HepG2 (cell line): Measurements from ENCODE around the gene CACHD1. TPM values are rescaled to one million over a fixed set of nuclear protein-coding genes. Genes with fewer than 3 reads are reported as not detected.

ENCODE experiments used
- ATAC-seq: fragments of 200-7000 bp; cut with Tn5 transposase; 3 replicates; pipeline ENCODE4 v1.9.1; 2020; ENCODE audit warnings: mild to moderate bottlenecking, moderate library complexity
- BruUV-seq: library from RNA; stranded (reverse); fragments of 400-500 nt; replicated peaks from 2 replicates; lab custom pipeline; 2021; lab: Mats Ljungman, UMichigan
- CTCF ChIA-PET: fragments of 300-600 bp; formaldehyde crosslinking; extraction: SDS; loops from one replicate; lab custom pipeline; 2021; ENCODE audit warnings: low total read pairs, inconsistent platforms, low intra/inter-chr PET ratio; lab: Yijun Ruan, JAX
- POLR2A ChIA-PET: fragments of 350-600 bp; sonication (Branson Sonifier 250); formaldehyde crosslinking; loops from one replicate; lab custom pipeline; 2020; ENCODE audit warnings: antibody characterized with exemption, inconsistent platforms; lab: Yijun Ruan, JAX
- DNase-seq: peaks from one replicate; pipeline ENCODE4 v3.0.0-alpha.2; 2015; ENCODE audit warnings: low spot score
- FAIRE-seq: peaks from 3 replicates; lab custom pipeline; 2011; peaks lifted over from hg19 to GRCh38; lab: Jason Lieb, UNC
- H2AFZ ChIP-seq: one replicate; pipeline ENCODE4 v1.6.1; 2011; ENCODE audit warnings: low read length, inconsistent platforms
- H3K27ac ChIP-seq: fragments of 300-600 bp; 3 replicates; pipeline ENCODE4 v1.8.0; 2011; ENCODE audit warnings: mixed run types, mild to moderate bottlenecking, mixed read lengths, low read length, inconsistent platforms; ENCODE audit not compliant: insufficient read depth; ENCODE audit errors: extremely low read length
- H3K27me3 ChIP-seq, 2 experiments: fragments of 200-600 bp in 1 of 2; 2 replicates in 1 of 2; 3 replicates in 1 of 2; pipeline versions ENCODE4 v1.6.0 to v1.8.0; 2011; ENCODE audit warnings: low read length in 2 of 2, mild to moderate bottlenecking in 2 of 2, moderate library complexity in 2 of 2, inconsistent platforms in 1 of 2; ENCODE audit not compliant: insufficient read depth in 2 of 2, control insufficient read depth in 1 of 2
- H3K36me3 ChIP-seq, 2 experiments: fragments of 200-600 bp in 1 of 2; replicated peaks in 1 of 2; 2 replicates in 1 of 2; 3 replicates in 1 of 2; pipeline versions ENCODE4 v1.5.1 to v1.8.0; 2011; ENCODE audit warnings: low read length in 2 of 2, inconsistent platforms in 1 of 2; ENCODE audit not compliant: insufficient read depth in 2 of 2, control insufficient read depth in 1 of 2
- H3K4me1 ChIP-seq: 2 replicates; pipeline ENCODE4 v1.5.1; 2012; ENCODE audit warnings: low read length, inconsistent platforms; ENCODE audit not compliant: insufficient read depth
- H3K4me2 ChIP-seq: 2 replicates; pipeline ENCODE4 v1.6.0; 2011; ENCODE audit warnings: low read depth, low read length, inconsistent platforms
- H3K4me3 ChIP-seq, 3 experiments: fragments of 200-600 bp in 1 of 3; sonication (generic), shearing (Covaris generic) in 1 of 3; replicated peaks in 1 of 3; 2 replicates each; pipeline ENCODE4 v1.5.1; 2011 to 2016; ENCODE audit warnings: low read length in 3 of 3, inconsistent platforms in 2 of 3, low read depth in 2 of 3, mild to moderate bottlenecking in 2 of 3, control low read depth in 1 of 3, mixed read lengths in 1 of 3; ENCODE audit not compliant: insufficient read depth in 1 of 3
- H3K79me2 ChIP-seq: one replicate; pipeline ENCODE4 v1.6.1; 2011; ENCODE audit warnings: low read length, inconsistent platforms; ENCODE audit not compliant: insufficient read depth
- H3K9ac ChIP-seq: 2 replicates; pipeline ENCODE4 v1.6.0; 2011; ENCODE audit warnings: mild to moderate bottlenecking, low read depth, low read length, inconsistent platforms; ENCODE audit not compliant: insufficient read depth
- H3K9me3 ChIP-seq: 2 replicates; pipeline ENCODE4 v1.5.1; 2012; ENCODE audit warnings: mild to moderate bottlenecking, low read length
- H4K20me1 ChIP-seq: 2 replicates; pipeline ENCODE4 v1.6.0; 2011; ENCODE audit warnings: inconsistent platforms, mild to moderate bottlenecking, low read length, moderate library complexity; ENCODE audit not compliant: insufficient read depth
- ELF3 ChIP-seq: IDR thresholded peaks from 2 replicates; pipeline ENCODE4 v1.6.1; 2016; ENCODE audit warnings: missing genetic modification reagents, missing compliant biosample characterization
- FOXM1 ChIP-seq: sonication (generic); formaldehyde crosslinking; IDR thresholded peaks from 2 replicates; pipeline ENCODE4 v1.5.0; 2020; ENCODE audit warnings: missing genetic modification reagents
- HDAC1 ChIP-seq: sonication (generic); formaldehyde crosslinking; IDR thresholded peaks from 2 replicates; pipeline ENCODE4 v1.5.1; 2020; ENCODE audit warnings: mild to moderate bottlenecking, missing genetic modification reagents
- JARID2 ChIP-seq: sonication (generic); formaldehyde crosslinking; IDR thresholded peaks from 2 replicates; pipeline ENCODE4 v1.8.1; 2023; ENCODE audit warnings: missing genetic modification reagents, inconsistent platforms; ENCODE audit not compliant: insufficient replicate concordance
- MTF2 ChIP-seq: sonication (generic); formaldehyde crosslinking; IDR thresholded peaks from 2 replicates; pipeline ENCODE4 v1.5.0; 2020; ENCODE audit warnings: missing genetic modification reagents, borderline replicate concordance
- SPEN ChIP-seq: sonication (generic); formaldehyde crosslinking; IDR thresholded peaks from 2 replicates; pipeline ENCODE4 v1.5.1; 2020; ENCODE audit warnings: low read depth, mild to moderate bottlenecking, missing genetic modification reagents
- SRY ChIP-seq: sonication (generic); formaldehyde crosslinking; IDR thresholded peaks from 2 replicates; pipeline ENCODE4 v1.8.0; 2022; ENCODE audit warnings: mild to moderate bottlenecking, missing genetic modification reagents
- TOE1 ChIP-seq: sonication (generic); formaldehyde crosslinking; IDR thresholded peaks from 2 replicates; pipeline ENCODE4 v1.4.0; 2020; ENCODE audit warnings: mild to moderate bottlenecking, missing genetic modification reagents
- ZNF10 ChIP-seq: sonication (generic); formaldehyde crosslinking; IDR thresholded peaks from 2 replicates; pipeline ENCODE4 v1.4.0; 2020; ENCODE audit warnings: mild to moderate bottlenecking, low read depth, missing genetic modification reagents, borderline replicate concordance
- ZNF282 ChIP-seq: fragments of 450-650 bp; IDR thresholded peaks from 2 replicates; pipeline ENCODE4 v1.6.1; 2018; ENCODE audit not compliant: partially characterized antibody
- ZNF326 ChIP-seq: sonication (generic); formaldehyde crosslinking; IDR thresholded peaks from 2 replicates; pipeline ENCODE4 v1.4.0; 2020; ENCODE audit warnings: missing genetic modification reagents, borderline replicate concordance
- ZNF354B ChIP-seq: sonication (generic); formaldehyde crosslinking; IDR thresholded peaks from 2 replicates; pipeline ENCODE4 v1.8.0; 2022; ENCODE audit warnings: mild to moderate bottlenecking, missing genetic modification reagents
- ZNF543 ChIP-seq: sonication (generic); formaldehyde crosslinking; IDR thresholded peaks from 2 replicates; pipeline ENCODE4 v1.4.0; 2020; ENCODE audit warnings: mild to moderate bottlenecking, missing genetic modification reagents
- ZZZ3 ChIP-seq: sonication (generic); formaldehyde crosslinking; IDR thresholded peaks from 2 replicates; pipeline ENCODE4 v1.4.0; 2020; ENCODE audit warnings: missing genetic modification reagents, mild to moderate bottlenecking, borderline replicate concordance
- WGBS: methylation state at CpG from one replicate; pipeline ENCODE4 v1.1.6; 2017; ENCODE audit warnings: low lambda C conversion rate; 5-methylcytosine and 5-hydroxymethylcytosine counted together
- in situ Hi-C: cut with HindIII; loops from 2 replicates; pipeline ENCODE4 v1.10.0; 2017; ENCODE audit warnings: low pct_unique_long_range_greater_than_20kb; ENCODE audit not compliant: extremely low pct_ligation_motif_present
- intact Hi-C: fragments of 100-400 bp; cut with micrococcal nuclease; formaldehyde crosslinking; loops from one replicate; pipeline ENCODE4 v1.10.0; 2022; ENCODE audit not compliant: unreplicated experiment
- polyA plus RNA-seq, 8 experiments: library from polyadenylated mRNA; depleted of rRNA in 3 of 8; stranded (reverse) in 7 of 8; unstranded in 1 of 8; fragments of >200 nt; fragmentation: Illumina TruSeq in 4 of 8; extraction: Trizol in 4 of 8; gene quantifications; 2 replicates each; pipeline versions ENCODE4 v1.2.1 to v1.2.3, GENCODE V29; 2011 to 2016; ENCODE audit warnings: low read depth in 4 of 8, missing spikeins in 1 of 8, mixed read lengths in 1 of 8; ENCODE audit not compliant: insufficient read depth in 1 of 8
- total RNA-seq, 5 experiments: library from RNA; depleted of rRNA; stranded (reverse); fragments of >200 nt; fragmentation: Illumina TruSeq; extraction: Trizol; gene quantifications; 2 replicates each; pipeline ENCODE4 v1.2.3, GENCODE V29; 2016; ENCODE audit warnings: low read depth in 1 of 5
- TF ChIP-seq, protein P1 (sequence below): sonication (generic); formaldehyde crosslinking; IDR thresholded peaks from 2 replicates; pipeline ENCODE4 v1.4.0; 2020; ENCODE audit warnings: missing genetic modification reagents
- TF ChIP-seq, protein P2 (sequence below): sonication (generic); formaldehyde crosslinking; IDR thresholded peaks from 2 replicates; pipeline ENCODE4 v1.5.0; 2020; ENCODE audit warnings: missing genetic modification reagents, mild to moderate bottlenecking, borderline replicate concordance
- TF ChIP-seq, protein P3 (sequence below): sonication (generic); formaldehyde crosslinking; IDR thresholded peaks from 2 replicates; pipeline ENCODE4 v1.4.0; 2020; ENCODE audit warnings: missing genetic modification reagents, borderline replicate concordance

The CACHD1 gene
- total and polyA plus RNA-seq, 2 of the 13 experiments (the other 11 are each of a cell fraction or from before 2014, with no cell fraction given): 0.11 TPM; not detected in 1

DNA sequence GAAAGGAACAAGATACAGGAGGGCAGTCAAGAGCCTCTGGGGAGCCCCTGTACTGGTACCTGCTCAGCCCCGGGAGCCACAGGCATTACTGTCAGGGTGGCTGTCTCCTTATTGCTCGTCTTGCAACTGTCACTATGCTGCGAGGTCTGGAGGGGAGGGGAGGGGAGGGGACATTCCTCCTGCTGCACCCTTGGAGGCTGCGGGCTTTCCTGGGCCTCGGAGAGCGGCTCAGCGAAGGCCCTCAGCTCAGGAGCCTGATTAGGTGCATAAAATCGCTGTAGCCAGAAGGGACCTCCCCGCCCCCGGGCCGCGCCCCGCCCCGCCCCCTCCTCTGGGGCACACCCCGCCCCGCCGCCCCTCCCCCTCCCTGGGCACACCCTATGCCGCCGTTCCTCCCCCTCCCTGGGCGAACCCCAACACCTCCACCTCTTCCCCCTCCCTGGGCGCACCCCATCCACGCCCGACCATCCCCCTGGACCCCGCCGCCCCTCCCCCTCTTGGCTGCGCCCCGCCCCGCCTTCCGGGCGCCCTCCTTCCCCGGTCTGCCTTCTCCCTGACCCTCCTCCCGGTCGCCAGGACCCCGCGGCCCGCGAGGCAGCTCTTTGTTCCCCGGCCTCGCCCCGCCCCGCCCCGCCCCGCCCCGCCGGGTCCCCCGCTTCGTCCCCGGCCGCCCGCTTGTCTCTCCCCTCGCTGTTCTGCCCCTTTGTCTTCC lies 35.5 kb downstream of the CACHD1 start (continued):
- TF ChIP-seq JARID2 (CRISPR knock-in tag) (no peak), HDAC1 (no peak), ZZZ3 (no peak), TOE1 (no peak), SRY (CRISPR knock-in tag) (no peak), ZNF354B (CRISPR knock-in tag) (no peak), MTF2 (CRISPR knock-in tag) (no peak)
- TF ChIP-seq, protein P1, sequence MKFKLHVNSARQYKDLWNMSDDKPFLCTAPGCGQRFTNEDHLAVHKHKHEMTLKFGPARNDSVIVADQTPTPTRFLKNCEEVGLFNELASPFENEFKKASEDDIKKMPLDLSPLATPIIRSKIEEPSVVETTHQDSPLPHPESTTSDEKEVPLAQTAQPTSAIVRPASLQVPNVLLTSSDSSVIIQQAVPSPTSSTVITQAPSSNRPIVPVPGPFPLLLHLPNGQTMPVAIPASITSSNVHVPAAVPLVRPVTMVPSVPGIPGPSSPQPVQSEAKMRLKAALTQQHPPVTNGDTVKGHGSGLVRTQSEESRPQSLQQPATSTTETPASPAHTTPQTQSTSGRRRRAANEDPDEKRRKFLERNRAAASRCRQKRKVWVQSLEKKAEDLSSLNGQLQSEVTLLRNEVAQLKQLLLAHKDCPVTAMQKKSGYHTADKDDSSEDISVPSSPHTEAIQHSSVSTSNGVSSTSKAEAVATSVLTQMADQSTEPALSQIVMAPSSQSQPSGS (CRISPR knock-in tag): no peak
- TF ChIP-seq, protein P2, sequence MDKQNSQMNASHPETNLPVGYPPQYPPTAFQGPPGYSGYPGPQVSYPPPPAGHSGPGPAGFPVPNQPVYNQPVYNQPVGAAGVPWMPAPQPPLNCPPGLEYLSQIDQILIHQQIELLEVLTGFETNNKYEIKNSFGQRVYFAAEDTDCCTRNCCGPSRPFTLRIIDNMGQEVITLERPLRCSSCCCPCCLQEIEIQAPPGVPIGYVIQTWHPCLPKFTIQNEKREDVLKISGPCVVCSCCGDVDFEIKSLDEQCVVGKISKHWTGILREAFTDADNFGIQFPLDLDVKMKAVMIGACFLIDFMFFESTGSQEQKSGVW (CRISPR knock-in tag): no peak

DNA sequence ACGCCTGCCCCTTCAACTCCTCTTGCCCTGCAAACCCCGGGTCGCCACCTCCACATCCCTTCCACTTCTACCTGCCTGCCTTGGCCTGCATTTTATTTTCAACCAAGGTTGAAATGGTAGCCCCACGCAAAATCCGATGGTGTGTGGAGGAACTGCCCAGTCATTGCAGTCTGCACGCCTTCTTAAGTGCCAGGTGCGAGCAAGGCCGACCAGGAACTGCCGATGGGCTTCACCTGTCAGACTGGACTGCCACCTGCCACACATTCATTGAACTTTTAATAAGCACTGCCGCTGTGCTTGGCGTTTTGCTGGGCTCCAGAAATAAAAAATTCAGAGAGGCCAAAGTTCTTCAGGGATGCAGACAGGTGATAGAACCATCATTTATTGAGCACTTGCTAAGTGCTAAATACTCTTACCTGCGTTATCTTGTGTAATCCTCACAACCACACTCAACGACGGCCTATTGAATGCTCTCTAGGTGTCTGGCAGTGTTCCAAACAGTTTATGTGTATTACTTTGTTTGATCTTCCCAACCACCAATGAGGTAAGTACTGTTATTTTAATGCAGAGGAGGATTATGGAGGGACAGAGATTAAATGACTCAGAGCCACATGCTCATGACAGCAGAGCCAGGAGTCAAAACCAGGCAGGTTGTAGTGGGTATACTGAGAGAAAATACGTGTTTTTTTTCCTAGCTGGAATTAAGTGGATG lies 36.2 kb downstream of the CACHD1 start:
- intact Hi-C loops: no loop called here
- no peak overlapping the region; a peak in 2 of 6 replicates for H3K4me3 ChIP-seq
- no peak overlapping the region for H2AFZ ChIP-seq
- TF ChIP-seq SPEN (no peak), ZNF543 (CRISPR knock-in tag) (no peak), ZNF326 (CRISPR knock-in tag) (no peak), ZNF282 (no peak), FOXM1 (no peak), ZNF10 (CRISPR knock-in tag) (no peak), ELF3 (CRISPR knock-in tag) (no peak)
- TF ChIP-seq, protein P3, sequence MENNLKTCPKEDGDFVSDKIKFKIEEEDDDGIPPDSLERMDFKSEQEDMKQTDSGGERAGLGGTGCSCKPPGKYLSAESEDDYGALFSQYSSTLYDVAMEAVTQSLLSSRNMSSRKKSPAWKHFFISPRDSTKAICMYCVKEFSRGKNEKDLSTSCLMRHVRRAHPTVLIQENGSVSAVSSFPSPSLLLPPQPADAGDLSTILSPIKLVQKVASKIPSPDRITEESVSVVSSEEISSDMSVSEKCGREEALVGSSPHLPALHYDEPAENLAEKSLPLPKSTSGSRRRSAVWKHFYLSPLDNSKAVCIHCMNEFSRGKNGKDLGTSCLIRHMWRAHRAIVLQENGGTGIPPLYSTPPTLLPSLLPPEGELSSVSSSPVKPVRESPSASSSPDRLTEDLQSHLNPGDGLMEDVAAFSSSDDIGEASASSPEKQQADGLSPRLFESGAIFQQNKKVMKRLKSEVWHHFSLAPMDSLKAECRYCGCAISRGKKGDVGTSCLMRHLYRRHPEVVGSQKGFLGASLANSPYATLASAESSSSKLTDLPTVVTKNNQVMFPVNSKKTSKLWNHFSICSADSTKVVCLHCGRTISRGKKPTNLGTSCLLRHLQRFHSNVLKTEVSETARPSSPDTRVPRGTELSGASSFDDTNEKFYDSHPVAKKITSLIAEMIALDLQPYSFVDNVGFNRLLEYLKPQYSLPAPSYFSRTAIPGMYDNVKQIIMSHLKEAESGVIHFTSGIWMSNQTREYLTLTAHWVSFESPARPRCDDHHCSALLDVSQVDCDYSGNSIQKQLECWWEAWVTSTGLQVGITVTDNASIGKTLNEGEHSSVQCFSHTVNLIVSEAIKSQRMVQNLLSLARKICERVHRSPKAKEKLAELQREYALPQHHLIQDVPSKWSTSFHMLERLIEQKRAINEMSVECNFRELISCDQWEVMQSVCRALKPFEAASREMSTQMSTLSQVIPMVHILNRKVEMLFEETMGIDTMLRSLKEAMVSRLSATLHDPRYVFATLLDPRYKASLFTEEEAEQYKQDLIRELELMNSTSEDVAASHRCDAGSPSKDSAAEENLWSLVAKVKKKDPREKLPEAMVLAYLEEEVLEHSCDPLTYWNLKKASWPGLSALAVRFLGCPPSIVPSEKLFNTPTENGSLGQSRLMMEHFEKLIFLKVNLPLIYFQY (CRISPR knock-in tag): no peak

More for the DNA sequence above, 36.2 kb downstream of the CACHD1 start:
- H3K9ac ChIP-seq: no peak overlapping the region
- ChIA-PET CTCF (no interaction called here), POLR2A (no interaction called here)
- no peaks in the 10 kb centered on the region for H3K79me2 ChIP-seq
- in situ Hi-C loops: no loop called here
- no peaks in the 10 kb centered on the region for H3K9me3 ChIP-seq
- H4K20me1 ChIP-seq: no peaks in the 10 kb centered on the region
- peak; percentile 13 for DNase-seq
- H3K27me3 ChIP-seq: peaks cover 0 to 13% of the 10 kb centered on the region in 2 experiments; a peak in 4 of 5 replicates
- WGBS: 32% methylated on average over 15 of the region's 15 CpGs
- H3K27ac ChIP-seq: no peak overlapping the region
- no peak for FAIRE-seq
- BruUV-seq: no TSS peak
- ATAC-seq: peak; percentile 22; the same call in 1 of the 3 replicates
- H3K4me1 ChIP-seq: no peaks in the 10 kb centered on the region
- peak overlapping the region; percentile 53; the same call in 1 of the 2 replicates for H3K4me2 ChIP-seq
- H3K36me3 ChIP-seq: no peaks in the 10 kb centered on the region
